Fibroblast of gingiva (primary cell): ENCODE measurements around the gene MYORG.
A peak's percentile ranks its signal among the peaks of the same experiment; 100 is the strongest.

Experiments
- DNase-seq: peaks from one replicate; pipeline ENCODE4 v3.0.0-alpha.2; 2011; ENCODE audit warnings: low read depth

The MYORG gene

GRCh38 chr9:34376596-34377403, at the start of gene MYORG:
MYORG (minus strand) TSS chr9:34376898; CDS start chr9:34372943, 3,955 bp downstream.
- DNase-seq, result peak; percentile 79

- no peak for DNase-seq
Observed at GRCh38 chr9:34419716-34420504, 43.2 kb upstream of the MYORG start.

GRCh38 chr9:34417734-34418133, 41.0 kb upstream of the MYORG start:
- no peak for DNase-seq

- peak; percentile 8 for DNase-seq
Observed at GRCh38 chr9:34413231-34413852, 36.6 kb upstream of the MYORG start.

- no peak for DNase-seq
Observed at GRCh38 chr9:34412336-34412735, 35.6 kb upstream of the MYORG start.

GRCh38 chr9:34409154-34409553, 32.5 kb upstream of the MYORG start:
- DNase-seq, result no peak

GRCh38 chr9:34408173-34408572, 31.5 kb upstream of the MYORG start:
- DNase-seq, result no peak

- no peak for DNase-seq
Observed at GRCh38 chr9:34406219-34406618, 29.5 kb upstream of the MYORG start.

- DNase-seq, result no peak
Observed at GRCh38 chr9:34405719-34406118, 29.0 kb upstream of the MYORG start.

GRCh38 chr9:34403554-34404380, 27.1 kb upstream of the MYORG start:
- peak; percentile 37 for DNase-seq

- DNase-seq, result no peak
Observed at GRCh38 chr9:34400686-34401602, 24.2 kb upstream of the MYORG start.

- no peak for DNase-seq
Observed at GRCh38 chr9:34400275-34400674, 23.6 kb upstream of the MYORG start.

GRCh38 chr9:34399729-34400128, 23.0 kb upstream of the MYORG start:
- no peak for DNase-seq

GRCh38 chr9:34398875-34399274, 22.2 kb upstream of the MYORG start:
- no peak for DNase-seq

- DNase-seq, result no peak
Observed at GRCh38 chr9:34396276-34397214, 19.8 kb upstream of the MYORG start.

- no peak for DNase-seq
Observed at GRCh38 chr9:34392511-34392910, 15.8 kb upstream of the MYORG start.

- DNase-seq, result no peak
Observed at GRCh38 chr9:34387239-34387638, 10.5 kb upstream of the MYORG start.

GRCh38 chr9:34386656-34387055, 10.0 kb upstream of the MYORG start:
- DNase-seq, result no peak

- DNase-seq, result no peak
Observed at GRCh38 chr9:34385561-34386230, 9.0 kb upstream of the MYORG start.
